GM12878 (cell line): ENCODE data around the gene TMEM150B.

ENCODE experiments used
- EP300 ChIP-seq, 2 experiments: fragments of 150-350 bp in 1 of 2; IDR thresholded peaks; 2 replicates each; pipeline ENCODE4 v1.6.1; 2011 to 2012; ENCODE audit warnings: low read depth in 2 of 2, low read length in 2 of 2, borderline replicate concordance in 1 of 2, improper control_type of control experiment in 1 of 2, inconsistent platforms in 1 of 2; ENCODE audit not compliant: control insufficient read depth in 1 of 2
- NBN ChIP-seq: fragments of 450-650 bp; IDR thresholded peaks from 2 replicates; pipeline ENCODE4 v1.6.1; 2016

DNA sequence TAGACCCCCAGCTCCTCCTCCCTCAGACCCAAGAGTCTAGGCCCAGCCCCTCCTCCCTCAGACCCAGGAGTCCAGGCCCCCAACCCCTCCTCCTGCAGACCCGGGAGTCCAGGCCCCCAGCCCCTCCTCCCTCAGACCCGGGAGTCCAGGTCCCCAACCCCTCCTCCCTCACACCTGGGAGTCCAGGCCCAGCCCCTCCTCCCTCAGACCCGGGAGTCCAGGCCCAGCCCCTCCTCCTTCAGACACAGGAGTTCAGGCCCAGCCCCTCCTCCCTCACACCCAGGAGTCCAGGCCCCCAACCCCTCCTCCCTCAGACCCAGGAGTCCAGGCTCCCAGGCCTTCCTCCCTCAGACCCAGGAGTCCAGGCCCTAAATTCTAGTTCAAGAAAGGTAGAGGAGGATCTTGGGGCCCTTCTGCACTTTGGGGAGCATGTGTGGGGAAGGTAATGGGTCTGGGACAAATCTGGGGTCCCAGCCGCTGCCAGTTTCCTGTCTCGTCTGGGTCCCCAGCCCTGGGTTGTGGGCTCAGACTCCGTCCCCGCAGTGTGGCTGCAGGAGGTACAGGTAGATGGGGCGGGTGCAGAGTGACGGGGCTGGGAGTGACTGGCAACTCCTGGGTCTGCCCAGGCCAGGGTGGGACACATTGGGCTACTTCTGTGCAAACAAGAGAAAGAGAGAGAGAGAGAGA, 48.3 kb upstream of the TMEM150B start:
- no peak for TF ChIP-seq EP300 (IDR thresholded peaks at IDR 0.05; ENCODE audit: borderline replicate concordance in 1 of 2, control insufficient read depth in 1 of 2, low read depth in 2 of 2, low read length in 2 of 2)
- no peak for TF ChIP-seq NBN
